HG03378 (cell line): ENCODE data around the gene NEK6.

ENCODE experiments used
- ATAC-seq: cut with Tn5 transposase; IDR thresholded peaks from one replicate; pipeline ENCODE4 v1.9.1; 2021; ENCODE audit warnings: mild to moderate bottlenecking, moderate library complexity; ENCODE audit not compliant: unreplicated experiment

Gene NEK6

GRCh38 chr9:124351672-124352468 lies 94.1 kb downstream of the NEK6 start:
- no peak for ATAC-seq

GRCh38 chr9:124352616-124353015 lies 94.9 kb downstream of the NEK6 start:
- no peak for ATAC-seq

GRCh38 chr9:124353166-124353768 lies 95.5 kb downstream of the NEK6 start:
- no peak for ATAC-seq

- ATAC-seq, result no peak
Measured at GRCh38 chr9:124353811-124354274, 96.1 kb downstream of the NEK6 start.

- ATAC-seq, result no peak
Measured at GRCh38 chr9:124354346-124355038, 96.7 kb downstream of the NEK6 start.

GRCh38 chr9:124355039-124355940 lies 97.5 kb downstream of the NEK6 start:
- ATAC-seq, result no peak

GRCh38 chr9:124355941-124356744 lies 98.4 kb downstream of the NEK6 start:
- ATAC-seq, result no peak

GRCh38 chr9:124356745-124357390 lies 99.1 kb downstream of the NEK6 start:
- ATAC-seq, result no peak

- no peak for ATAC-seq
Measured at GRCh38 chr9:124357721-124358361, 100.1 kb downstream of the NEK6 start.

- ATAC-seq, result no peak
Measured at GRCh38 chr9:124358631-124359030, 100.9 kb downstream of the NEK6 start.

- ATAC-seq, result no peak
Measured at GRCh38 chr9:124359426-124359825, 101.7 kb downstream of the NEK6 start.

- no peak for ATAC-seq
Measured at GRCh38 chr9:124359855-124360678, 102.3 kb downstream of the NEK6 start.

- no peak for ATAC-seq
Measured at GRCh38 chr9:124361128-124361527, 103.4 kb downstream of the NEK6 start.

GRCh38 chr9:124363326-124364096 lies 105.8 kb downstream of the NEK6 start:
- no peak for ATAC-seq

GRCh38 chr9:124364141-124364540 lies 106.4 kb downstream of the NEK6 start:
- ATAC-seq, result no peak

GRCh38 chr9:124365036-124365435 lies 107.3 kb downstream of the NEK6 start:
- ATAC-seq, result no peak

- ATAC-seq, result no peak
Measured at GRCh38 chr9:124366476-124367220, 108.9 kb downstream of the NEK6 start.
